Activated CD4-positive, alpha-beta T cell treated with anti-CD3 and anti-CD28 coated beads, Interleukin-2, amount 50 U/mL, for 16 hours (primary cell): ENCODE data around the gene CHRM5.
"Not testable (repeated sequence)": the region's sequence is repeated elsewhere in the genome, so short reads cannot be mapped to it uniquely, and the experiment has no call there.

Source experiments
- DNase-seq: peaks from one replicate; pipeline ENCODE4 v3.0.0-alpha.2; 2020

The CHRM5 gene

DNA sequence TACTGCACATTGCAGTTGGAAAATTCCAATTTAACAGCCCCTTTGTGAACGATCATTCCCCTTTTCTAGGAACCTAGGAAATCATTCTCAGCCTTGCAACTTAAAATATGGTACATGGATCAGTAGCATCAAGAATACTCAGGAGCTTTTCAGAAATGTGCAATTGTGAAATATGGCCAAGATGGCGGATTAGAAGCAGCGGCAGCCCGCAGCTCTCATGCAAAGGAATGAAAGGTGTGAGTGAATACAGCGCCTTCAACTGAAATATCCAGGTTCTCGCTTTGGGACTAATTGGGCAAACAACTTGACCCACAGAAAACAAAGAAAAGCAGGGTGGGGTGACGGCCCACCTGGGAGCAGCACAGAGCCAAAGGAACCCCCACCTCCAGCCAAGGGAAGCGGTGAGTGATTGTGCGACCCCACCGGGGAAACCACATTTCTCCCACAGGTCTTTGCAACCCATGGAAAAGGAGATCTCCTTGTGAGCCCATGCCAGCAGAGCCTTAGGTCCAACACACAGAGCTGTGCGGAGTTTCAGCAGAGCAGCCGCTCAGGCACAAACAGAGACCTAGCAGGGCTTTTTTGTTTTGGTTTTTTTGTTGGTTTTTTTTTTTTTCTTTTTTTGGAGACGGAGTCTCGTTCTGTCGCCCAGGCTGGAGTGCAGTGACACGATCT lies 78.3 kb downstream of the CHRM5 start:
- no peak for DNase-seq

DNA sequence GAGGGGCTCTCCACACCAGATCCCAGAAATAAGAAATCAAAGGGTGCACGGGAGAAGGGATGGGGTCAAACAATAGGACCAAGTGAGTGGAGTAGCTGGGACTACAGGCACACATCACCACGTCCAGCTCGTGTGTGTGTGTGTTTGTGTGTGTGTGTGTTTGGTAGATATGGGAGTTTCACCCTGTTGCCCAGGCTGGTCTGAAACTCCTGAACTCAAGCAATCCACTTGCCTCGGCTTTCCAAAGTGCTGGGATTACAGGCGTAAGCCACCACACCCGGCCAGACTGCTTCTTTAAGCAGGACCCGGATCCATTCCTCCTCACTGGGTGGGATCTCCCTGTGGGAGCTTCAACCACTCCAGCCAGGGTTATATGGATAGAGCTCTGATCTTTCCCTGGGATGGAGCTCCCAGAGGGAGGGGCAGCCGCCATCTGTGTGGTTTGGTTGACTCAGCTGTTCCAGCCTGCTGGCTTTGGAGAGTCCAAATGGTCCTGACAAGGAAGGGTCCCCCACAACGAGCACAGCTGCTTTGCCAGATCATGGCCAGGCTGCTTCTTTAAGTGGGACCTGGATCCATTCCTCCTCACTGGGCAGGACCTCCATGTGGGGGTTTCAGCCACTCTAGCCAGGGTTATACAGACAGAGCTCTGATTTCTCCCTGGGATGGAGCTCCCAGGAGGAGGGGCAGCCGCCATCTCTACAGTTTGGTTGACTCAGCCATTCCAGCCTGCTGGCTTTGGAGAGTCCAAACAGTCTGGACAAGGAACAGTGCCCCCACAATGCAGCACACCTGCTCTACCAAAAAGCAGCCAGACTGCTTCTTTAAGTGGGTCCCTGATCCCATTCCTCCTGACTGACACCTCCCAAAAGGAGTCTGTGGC lies 79.8 kb downstream of the CHRM5 start:
- DNase-seq = no peak

DNA sequence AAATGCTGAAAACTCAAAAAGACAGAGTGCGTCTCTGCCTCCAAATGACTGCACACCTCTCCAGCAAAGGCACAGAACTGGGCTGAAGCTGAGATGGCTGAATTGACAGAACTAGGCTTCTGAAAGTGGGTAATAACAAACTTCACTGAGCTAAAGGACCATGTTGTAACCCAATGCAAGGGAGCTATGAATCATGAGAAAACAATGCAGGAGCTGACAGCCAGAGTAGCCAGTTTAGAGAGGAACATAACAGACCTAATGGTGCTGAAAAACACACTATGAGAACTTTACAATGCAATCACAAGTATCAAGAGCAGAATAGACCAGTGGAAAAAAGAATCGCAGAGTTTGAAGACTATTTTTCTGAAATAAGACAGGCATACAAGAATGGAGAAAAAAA lies 80.8 kb downstream of the CHRM5 start:
- DNase-seq = no peak

DNA sequence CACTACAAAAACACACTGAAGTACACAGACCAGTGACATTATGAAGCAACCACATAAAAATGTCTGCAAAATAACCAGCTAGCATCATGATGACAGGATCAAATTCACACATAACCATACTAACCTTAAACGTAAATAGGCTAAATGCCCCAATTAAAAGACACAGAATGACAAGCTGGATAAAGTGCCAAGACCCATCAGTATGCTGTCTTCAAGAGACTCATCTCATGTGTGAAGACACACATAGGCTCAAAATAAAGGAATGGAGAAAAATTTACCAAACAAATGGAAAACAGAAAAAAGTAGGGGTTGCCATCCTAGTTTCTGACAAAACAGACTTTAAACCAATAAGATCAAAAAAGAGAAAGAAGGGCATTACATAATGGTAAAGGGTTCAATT lies 82.1 kb downstream of the CHRM5 start:
- not testable (repeated sequence) for DNase-seq

DNA sequence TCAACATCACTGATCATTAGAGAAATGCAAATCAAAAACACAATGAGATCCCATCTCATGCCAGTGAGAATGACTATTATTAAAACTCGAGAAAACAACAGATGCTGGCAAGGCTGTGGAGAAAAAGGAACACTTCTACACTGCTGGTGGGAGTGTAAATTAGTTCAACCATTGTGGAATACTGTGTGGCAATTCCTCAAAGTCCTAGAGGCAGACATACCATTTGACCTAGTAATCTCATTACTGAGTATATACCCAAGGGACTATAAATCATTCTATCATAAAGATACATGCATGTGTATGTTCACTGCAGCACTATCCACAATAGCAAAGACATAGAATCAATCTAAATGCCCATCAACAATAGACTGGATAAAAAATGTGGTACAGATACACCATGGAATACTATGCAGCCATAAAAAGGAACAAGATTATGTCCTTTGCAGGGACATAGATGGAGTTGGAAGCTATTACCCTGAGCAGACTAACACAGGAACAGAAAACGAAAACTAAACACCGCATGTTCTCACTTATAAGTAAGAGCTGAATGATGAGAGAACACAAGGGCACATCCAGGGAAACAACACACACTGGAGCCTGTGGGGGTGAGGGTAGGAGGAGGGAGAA lies 85.9 kb downstream of the CHRM5 start:
- no peak for DNase-seq

DNA sequence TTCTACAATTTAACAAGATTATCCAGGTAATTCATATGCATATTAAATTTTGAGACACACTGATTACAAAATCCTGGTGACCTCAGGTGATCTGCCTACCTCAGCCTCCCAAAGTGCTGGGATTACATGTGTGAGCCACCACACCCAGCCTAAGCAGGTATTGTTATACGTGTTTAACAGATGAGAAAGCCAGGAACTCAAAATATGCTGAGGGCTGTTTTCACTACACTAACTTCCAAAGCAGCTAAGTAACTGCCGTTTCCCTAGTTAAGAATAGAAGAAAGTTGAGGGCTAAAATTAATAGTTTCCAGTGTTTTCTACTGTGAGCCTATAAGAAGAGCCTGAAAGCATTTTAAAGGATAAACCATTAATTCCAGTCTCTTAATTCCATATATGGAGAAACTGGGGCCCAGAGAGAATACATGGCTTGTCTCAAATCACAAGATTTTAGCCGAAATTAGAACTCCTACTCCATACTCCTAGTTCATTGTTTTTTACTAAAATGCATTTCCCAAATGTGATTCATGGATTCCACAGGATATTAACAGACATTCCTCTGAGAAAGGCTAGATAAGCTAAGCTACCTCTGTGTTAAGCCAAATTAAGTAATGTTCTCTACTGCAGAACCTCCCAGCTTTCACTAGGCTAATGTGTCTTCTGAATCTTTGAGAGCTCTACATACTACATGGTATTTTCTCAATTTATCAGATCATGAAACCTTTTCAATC lies 87.7 kb downstream of the CHRM5 start:
- DNase-seq = no peak

DNA sequence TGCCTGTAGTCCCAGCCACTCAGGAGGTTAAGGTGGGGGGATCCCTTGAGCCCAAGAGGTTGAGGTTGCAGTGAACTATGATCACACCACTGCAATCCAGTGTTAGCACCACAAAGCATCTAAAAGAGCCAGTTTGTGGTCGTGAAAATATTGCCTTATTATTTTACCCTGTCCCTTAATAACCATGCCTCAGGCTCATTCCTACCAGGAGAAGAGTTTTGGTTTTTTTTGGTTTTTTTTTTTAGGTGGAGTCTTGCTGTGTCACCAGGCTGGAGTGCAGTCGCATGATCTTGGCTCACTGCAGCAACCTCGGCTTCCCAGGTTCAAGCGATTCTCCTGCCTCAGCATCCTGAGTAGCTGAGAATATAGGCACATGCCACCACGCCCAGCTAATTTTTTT lies 88.6 kb downstream of the CHRM5 start:
- DNase-seq = no peak

DNA sequence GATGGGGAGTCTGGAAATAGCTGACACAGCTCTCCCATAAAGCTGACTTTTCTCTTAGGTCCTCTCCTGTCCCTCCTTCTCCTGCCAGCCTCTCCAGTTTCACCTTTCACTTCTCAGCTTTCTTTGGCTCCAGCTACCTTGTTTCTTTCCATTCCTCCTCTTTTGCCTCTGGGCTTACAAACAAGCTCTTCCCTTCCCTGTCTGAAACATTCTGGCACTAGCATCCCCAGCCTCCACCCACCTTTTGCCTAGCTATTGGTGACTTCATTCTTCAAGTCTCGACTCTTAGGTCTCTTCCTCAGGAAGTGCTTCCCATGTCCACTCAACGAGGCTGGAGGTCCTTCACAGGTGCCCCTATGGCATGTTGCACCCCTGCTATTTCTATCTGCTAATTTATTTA lies 91.2 kb downstream of the CHRM5 start:
- DNase-seq = no peak

DNA sequence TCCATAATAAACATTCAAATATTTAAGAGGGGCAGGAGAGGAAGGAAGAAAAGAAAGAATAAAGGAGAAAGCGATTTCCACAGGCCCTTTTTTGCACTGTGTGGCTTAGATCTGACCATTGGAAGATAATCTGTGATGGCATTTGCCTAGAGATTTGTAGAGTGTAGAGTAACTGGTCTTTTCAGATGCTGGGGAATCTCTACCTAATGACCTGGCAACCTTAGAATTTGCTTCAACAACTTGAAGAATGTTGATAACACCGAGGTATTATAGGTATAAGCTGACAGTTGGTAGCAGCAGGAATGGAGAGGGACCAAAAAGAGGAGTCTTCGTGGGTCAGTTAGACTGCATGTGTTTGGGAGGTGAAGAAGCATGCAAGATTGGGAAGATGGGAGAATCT lies 91.6 kb downstream of the CHRM5 start:
- DNase-seq = no peak

DNA sequence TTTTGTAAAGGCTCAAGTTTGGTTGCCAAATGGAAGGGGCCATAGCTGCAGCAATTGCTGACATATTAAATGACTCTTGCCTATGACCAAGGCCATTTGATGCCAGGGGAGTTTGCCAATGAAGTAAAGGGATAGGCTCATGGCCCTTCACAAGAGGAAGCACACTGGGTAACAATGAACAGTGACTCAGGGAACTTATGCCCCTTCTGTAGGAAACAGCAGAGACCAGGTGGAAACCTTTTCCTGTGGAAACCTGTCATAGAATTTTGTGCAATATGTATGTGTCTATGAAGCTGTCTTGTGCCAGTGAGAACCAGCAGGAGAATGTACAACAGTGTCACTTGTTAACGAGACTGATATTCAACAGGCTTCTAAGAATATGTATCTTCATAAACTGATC lies 96.1 kb downstream of the CHRM5 start:
- no peak for DNase-seq

DNA sequence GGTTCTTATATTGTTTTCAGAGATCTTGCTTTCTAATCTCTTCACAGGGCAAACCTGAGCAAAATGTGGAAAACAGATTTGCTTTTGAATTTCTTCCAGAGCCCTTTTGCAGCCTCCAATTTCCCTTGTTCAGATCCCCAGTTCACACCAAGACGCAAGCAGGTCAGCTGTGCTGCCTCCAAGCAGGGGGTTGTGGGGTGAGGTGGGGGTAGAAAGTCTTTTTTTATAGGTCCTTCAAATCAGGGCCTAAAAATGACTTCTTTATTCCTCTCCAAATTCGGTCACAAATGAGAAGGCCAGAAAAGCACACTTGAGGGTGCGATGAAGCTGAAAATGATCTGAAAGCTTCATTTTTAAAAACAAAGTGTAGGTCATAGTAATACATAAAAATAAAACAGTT lies 97.0 kb downstream of the CHRM5 start:
- no peak for DNase-seq

DNA sequence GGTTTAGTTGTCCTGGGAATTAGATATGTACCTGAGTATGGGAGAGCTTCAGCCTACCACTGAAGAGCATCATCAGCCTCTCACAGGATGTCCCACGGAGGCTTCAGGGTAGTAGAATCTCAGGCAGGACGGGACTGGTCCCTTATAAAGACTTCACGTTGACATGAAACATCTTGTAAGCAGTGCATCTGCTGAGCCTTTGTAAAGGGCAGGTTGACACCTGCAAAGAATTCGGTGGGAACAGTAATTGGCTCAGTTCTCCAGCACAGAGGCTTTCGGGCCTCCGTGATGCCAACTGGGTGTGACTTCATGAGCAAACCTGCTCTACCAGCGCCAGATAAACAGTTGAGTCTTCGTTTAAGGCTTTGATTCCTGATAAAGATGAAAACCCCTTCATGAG lies 97.6 kb downstream of the CHRM5 start:
- no peak for DNase-seq

DNA sequence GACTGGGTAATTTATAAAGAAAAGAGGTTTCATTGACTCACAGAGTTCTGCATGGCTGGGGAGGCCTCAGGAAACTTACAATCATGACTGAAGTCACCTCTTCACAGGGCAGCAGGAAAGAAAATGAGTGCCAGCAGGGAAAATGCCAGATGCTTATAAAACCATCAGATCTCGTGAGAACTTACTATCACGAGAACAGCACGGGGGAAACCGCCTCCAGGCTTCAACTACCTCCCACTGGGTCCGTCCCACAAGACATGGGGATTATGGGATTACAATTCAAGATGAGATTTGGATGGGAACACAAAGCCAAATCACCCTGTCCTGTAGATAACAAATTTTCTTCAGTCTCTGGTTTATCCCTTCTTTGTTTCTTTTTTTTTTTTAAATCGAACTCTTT lies 101.7 kb downstream of the CHRM5 start:
- DNase-seq = no peak

DNA sequence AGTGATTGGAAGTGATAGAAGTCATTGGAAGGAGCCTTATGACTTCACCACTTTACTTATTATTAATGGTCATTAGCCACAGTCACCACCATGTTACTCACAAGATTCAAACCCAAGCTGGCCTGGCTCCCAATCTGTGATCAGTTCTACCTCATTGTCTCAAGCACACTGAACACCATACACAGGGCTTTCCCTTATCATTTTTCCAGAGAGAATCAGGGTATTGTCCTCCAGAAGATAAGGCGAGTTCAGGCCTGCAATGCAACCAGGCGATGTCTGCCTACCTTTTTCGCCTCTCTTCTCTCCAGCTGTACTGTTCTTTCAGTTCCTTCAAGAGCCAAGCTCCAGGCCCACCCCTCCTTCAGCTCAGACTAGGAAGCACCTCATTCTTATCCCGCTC lies 108.5 kb downstream of the CHRM5 start:
- DNase-seq = no peak

DNA sequence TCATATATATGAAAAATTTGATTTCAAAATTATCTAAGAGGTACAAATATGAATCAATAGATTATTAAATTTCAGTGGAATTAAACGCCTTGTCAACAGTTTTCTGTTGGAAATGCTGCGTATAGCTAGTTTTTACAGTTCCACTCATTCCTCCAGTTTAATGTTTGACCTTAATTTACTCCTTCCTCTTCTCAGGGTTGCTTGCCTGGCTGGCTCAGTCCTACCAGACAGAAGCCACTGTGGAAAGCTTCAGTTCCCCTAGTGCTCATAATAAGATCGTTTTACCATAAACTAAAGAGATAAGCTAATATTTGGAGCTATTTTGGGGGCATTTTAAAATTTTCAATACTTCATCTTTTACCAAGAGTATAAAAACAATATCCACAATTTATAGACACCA lies 110.6 kb downstream of the CHRM5 start:
- no peak for DNase-seq

DNA sequence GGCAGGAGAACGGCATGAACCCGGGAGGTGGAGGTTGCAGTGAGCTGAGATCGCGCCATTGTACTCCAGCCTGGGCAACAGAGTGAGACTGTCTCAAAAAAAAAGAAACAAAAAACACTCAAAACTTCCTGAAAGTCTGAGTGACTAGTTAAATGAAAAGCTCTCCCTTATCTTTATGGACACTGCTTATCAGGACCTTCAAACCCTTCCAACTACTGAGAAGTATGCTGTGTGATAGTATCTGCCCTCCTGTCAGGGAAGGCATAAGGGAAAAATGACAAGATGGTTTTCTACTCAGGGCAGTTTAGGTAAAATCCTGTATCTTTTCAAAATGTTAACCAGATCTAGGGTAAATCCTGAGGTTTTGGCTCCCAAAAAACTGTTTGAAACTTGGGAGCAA lies 111.6 kb downstream of the CHRM5 start:
- no peak for DNase-seq

DNA sequence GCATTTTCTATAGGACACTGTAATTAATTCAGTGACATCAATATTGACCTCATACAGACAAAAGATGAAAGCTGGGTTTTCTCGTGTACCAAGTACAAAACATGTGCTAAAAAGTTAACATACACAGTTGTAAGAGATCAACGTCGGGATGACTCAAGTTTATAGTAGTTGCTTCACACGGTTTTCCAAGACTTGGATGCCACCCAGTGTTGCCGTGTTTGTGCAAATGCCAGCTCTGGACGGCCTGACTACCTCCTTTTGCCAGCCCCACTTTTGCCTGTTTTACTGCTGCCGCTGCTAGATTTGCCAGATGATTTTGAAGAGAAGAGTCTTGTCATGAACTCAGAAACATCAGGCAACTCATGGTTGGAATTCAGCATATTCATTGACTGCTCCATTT lies 115.8 kb downstream of the CHRM5 start:
- no peak for DNase-seq

DNA sequence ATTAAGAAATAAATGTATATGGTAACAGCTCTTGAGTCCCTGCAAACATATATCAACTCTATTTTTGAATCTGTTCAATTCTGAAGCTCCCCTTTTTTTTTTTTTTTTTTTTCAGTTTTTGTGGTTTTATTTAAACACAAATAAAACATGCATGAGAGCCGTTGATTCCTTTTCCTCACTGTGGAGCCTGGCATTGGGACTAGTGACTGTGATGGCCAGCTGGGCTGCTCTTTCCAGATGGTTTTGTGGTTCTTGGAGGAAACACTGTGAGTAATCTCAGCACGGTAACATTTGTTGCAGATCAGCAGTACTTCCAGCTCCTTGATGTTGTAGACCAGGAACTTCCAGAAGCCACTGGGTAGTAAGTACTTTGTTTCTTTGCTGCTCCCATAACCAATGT lies 117.4 kb downstream of the CHRM5 start:
- DNase-seq = no peak

DNA sequence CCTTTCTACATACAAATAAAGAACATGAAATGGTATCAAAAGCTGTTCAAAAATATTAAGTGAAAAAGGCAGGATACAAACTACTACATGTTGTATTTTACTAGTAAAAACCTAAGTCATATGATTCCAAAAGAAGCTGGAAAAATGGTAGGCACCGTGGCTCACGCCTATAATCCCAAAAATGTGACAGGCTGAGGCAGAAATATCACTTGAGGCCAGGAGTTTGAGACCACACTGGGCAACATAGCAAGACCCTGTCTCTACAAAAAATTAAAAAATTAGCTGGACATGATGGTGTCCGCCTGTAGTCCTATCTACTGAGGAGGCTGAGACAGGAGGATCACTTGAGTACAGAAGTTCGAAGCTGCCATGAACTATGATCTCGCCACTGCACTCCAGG lies 131.6 kb downstream of the CHRM5 start:
- no peak for DNase-seq

DNA sequence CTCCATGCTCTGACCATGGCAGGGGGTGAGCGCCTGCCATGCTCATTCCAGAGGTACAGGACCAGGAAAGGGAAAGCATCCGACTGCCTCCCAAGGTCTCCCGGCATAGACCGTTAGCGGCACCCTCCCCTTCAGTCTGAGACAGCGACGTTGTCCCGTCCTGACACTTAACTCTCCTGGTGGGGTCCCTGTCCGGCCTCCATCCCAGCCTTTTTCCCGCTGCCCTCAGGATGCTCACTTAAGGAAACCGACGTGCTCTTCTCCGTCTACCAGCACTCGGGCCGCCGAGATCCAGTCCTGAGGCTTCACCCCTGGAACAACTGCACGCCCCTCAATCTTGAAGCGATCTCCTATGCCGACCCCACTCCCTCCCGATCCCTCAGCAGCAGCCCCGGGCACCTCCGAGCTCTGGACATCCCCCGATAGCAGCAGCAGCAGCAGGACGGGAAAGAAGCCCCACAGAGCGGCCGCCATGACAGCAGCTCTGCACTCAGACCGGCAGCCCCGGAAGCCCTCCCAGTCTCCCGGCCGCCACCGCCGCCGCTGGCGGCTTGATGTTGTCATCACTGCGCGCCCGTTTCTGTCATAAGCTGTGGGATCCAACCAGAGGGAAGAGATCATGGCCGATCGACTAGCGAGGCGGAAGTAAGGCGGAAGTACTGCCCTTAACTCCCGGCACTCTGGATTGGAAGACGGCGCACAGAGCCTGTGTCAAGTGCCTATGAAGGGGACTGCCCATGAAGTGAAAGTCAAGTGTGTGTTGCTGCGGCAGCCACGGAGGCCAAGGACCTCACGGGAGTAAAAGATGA lies 133.3 kb downstream of the CHRM5 start, which contains the start of the genes EMC7 and PGBD4:
Gene EMC7 (minus strand): TSS at position 497 of the 809 bp plus-strand sequence. CDS start 23 bp downstream, at position 474.
Gene PGBD4 (plus strand): TSS at position 718 of the 809 bp plus-strand sequence. CDS start 449 bp downstream, outside the sequence.
- DNase-seq = peak; percentile 99

DNA sequence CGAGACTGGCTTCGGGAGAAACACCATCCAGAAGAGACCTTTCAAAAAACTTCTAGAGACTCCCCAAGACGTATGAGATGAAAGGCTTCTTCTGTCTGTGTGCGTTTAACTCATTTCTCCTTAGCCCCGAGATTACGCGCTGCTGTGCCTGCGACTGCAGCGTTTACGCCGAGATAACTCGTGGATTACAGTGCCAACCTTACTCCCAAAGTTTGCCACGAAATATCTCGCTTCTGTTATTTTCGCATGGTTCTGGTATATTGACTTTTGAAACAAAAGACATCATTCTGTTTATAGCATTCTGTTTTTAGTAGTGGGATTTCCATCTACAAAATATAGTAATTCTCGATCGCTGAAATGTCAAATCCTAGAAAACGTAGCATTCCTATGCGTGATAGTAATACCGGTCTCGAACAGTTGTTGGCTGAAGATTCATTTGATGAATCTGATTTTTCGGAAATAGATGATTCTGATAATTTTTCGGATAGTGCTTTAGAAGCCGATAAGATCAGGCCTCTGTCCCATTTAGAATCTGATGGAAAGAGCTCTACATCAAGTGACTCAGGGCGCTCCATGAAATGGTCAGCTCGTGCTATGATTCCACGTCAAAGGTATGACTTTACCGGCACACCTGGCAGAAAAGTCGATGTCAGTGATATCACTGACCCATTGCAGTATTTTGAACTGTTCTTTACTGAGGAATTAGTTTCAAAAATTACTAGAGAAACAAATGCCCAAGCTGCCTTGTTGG lies 134.1 kb downstream of the CHRM5 start:
- no peak for DNase-seq
